Occipital lobe (tissue), 2 donors: Measurements from ENCODE around the gene OBP2B. TPM values are rescaled to one million over a fixed set of nuclear protein-coding genes. Genes with fewer than 3 reads are reported as not detected.
"Not testable (repeated sequence)": the region's sequence is repeated elsewhere in the genome, so short reads cannot be mapped to it uniquely, and the experiment has no call there.

ENCODE experiments used
- DNase-seq: peaks from one replicate; lab custom pipeline; 2025; lab: John Stamatoyannopoulos, UW
- total RNA-seq: library from RNA; depleted of rRNA; stranded (reverse); fragments of >200 nt; gene quantifications from one replicate; pipeline ENCODE4 v1.2.3, GENCODE V29; 2014

Gene OBP2B
- total RNA-seq, 1 donor from 2014 or later = not detected

DNA sequence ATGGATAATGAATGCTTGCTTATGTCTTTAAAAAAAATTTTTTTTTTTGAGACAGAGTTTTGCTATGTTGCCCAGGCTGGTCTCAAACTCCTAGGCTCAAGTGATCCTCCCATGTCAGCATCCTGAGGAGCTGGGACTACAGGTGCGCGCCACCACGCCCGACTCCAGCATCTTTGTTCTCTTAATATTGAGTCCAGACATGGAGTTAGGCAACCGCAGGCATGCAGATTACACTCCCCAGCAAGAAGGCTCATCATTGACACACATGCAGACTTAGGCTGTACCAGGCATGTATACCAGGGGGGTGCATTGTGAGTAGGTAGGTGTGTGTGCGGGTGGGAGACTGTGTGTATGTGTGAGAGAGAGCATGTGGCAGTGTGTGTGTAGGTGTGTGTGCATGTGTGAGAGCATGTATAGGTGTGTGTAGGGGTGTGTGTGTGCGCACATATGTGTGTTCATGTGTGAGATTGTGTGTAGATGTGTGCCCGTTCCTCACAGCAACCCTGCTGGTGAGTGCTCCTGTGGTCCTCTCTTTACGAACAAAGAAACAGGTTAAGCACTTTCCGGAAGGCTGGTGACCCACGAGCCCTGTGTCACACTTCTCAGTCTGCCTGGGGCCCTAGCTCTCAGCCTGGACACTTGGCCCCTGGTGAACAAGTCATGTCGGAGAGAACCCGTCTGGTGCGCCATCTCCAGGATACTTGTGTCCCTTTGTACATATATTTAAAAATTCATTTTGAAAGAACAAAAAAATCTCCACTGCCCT is 6.2 kb downstream of the OBP2B start:
- DNase-seq = no peak

DNA sequence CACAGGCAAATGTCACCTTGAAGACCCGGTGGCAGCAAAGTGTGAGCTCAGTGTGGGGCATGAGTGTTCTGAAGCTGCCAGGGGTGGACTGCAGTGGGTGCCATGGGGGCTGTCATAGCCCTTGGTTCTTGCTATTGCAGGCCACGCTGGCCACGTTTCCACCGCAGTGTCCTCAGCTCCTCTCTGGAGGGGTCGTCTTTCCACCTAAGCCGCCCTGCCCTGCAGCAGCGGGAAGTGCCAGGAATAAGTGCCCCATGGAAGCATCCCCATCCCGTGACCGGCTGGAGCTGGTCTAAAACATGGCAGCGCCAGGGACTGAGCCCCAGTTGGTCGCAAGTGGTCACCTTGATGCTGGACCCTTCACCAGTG is 6.9 kb downstream of the OBP2B start:
- no peak for DNase-seq

DNA sequence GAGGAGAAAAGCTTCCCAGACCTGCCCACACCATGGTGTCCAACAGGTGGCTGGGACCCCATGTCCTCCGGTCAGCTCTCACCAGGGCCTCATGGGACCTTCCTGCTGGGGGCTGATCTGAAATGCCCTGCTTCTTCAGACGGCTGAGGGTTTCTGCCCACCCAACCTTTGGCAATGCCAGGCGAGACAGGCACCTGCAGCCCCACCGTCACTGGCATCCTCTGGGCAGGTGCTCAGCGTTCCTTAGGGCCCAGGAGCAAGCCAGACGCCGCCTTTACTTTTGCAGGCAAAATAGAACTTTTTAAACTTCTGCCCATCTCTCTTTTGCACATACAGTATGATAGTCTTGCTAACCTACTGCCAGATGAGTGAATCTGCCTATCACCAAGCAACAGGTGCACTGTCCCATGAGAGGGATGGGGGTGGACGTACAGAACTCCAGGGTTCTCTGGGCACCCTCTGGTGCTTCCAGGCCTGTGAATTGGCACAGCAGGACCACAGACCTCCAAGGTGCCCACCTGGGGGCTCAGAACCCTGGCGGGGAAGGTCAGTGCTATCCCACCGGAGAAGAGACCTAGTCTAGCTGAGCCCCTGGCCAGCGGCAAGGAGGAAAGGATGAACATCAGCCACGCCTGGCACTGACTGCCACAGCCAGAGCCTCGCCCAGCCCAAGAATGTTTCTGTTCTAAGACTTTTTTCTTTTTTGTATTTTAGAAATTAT is 7.5 kb downstream of the OBP2B start:
- no peak for DNase-seq

DNA sequence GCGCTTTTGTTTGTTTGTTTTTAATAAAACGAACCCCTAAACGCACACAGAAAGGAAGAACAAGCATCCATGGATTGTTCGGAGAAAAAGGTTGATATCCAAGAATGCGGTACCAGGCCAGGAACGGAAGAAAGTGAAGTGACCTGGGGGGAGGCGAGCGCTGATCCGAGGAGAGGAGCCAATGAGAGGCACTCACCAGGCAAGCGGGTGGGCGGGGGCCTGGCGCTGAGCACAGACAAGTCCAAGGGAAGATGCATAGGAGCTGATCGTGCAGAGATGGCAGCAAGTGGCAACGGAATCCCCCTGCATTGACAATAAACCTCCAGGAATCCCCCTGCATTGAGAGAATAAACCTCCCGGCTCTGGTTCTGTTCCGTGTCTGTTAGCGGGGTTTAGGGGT is 8.4 kb downstream of the OBP2B start:
- no peak for DNase-seq

DNA sequence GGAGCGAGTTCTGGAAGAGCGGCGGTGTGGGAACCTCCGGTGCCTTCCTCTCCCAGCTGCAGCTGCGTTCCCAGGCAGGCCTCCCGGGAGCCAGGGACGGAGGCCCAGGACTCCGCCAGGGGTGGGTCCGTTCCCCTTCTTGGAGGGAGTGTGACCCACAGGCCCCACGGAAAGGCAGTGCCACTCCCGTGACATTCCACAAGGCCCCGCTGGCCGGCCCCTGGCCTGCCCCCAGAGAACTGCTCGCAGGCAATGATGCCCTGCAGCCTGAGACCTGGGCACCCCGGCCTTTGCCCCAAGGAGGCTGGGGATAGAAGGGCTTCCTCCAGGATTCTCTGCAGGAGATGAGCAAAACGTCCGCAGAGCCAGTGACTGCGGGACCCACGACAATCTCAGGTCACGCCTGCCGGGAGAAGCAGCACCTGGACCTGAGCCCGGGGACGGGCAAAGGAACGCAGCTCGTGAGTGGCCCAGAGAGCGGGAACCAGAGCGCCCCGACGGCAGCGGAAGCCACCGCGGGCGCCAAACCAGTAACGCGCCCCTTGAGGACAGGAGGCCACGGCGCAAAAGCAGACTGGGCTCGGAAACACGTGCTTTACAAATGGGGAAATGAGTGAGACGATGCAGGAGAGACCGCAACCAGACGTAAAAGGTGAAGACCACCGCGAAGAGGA is 9.3 kb downstream of the OBP2B start:
- no peak for DNase-seq

DNA sequence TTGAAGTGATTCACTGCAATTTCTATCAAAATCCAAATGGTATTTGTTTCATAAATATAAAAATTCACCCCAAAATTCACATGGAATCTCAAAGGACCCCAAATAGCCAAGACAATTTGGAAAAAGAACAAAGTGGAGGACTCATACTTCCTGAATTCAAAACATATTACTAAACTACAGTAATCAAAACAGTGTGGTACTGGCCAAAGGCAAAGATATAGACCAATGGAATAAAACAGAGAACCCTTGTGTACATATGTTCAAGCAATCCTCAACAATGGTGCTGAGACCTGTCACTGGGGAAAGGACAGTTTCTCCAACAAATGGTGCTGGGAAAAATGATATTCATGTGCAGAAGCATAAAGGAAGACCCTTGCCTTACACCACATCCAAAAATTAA is 14.0 kb downstream of the OBP2B start:
- no peak for DNase-seq

DNA sequence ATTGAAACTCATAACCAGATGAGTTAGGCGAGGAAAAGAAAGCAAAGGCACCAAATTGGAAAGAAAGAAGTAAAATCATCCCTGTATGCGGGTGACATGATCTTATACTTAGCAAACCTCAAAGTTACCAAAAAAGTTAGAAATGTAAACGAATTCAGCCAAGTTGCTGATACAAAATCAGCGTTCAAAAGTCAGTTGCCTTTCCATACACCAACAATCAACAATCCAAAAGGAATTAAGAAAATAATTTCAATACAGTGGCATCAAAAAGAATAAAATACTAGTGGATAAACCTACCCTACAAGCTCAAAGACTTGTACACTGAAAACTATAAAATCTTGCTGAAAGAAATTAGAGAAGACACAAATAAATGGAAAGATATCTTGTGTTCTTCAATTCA is 14.5 kb downstream of the OBP2B start:
- no peak for DNase-seq

DNA sequence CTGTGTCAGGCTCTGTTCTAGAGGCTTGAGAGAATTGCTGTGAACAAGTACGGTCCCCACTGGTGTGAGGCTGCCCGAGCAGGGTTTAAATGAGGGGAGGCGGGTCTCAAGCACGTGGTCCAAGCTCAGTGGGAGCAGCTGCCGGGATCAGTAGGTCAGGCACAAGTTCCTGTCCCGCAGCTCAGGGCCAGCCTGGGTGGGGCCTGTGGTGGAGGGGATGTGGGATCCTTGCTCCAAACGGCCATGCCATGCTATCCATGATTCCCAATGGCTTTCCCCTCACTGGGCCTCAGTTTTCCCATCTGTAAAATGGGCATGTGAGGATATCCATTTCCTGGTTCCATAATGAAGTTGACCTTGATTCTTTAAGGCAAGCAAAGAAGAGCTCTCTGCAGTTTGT is 17.1 kb downstream of the OBP2B start:
- DNase-seq = no peak

DNA sequence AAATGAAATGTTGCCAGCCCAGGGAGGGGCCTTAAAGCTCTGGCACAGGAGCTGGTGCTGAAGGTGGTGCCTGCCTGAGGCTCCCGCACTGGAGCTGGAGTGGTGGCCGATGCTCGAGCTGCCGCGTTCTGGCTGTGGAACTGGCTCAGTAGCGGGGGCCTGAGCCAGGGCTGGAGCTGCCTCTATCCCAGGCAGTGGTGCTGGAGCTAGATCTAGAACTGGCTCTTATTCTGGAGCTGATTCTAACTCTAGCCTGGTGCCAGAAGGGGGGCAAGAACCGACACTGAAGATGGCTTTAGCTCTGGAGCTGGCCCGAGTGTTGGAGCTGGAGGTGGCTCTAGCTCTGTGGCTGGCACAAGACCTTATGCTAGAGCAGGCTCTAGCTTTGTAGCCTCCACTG is 19.2 kb downstream of the OBP2B start:
- no peak for DNase-seq

DNA sequence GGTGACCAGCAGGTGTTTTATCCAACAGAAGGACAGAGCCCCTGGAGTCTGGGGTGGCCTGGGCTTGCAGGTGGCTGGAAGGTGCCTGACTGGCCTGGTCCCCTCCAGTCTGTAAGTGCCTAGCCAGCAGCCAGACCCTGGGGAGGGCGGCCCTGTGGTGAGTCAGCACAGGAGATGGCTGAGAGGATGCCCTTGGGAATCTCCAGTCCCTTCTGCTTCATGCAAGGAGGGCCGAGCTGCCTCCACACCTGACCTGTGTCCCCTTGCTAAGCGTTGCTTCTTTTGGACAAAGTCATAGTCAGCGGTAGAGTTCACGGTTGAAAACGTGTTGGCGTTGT is 20.2 kb downstream of the OBP2B start:
- no peak for DNase-seq

DNA sequence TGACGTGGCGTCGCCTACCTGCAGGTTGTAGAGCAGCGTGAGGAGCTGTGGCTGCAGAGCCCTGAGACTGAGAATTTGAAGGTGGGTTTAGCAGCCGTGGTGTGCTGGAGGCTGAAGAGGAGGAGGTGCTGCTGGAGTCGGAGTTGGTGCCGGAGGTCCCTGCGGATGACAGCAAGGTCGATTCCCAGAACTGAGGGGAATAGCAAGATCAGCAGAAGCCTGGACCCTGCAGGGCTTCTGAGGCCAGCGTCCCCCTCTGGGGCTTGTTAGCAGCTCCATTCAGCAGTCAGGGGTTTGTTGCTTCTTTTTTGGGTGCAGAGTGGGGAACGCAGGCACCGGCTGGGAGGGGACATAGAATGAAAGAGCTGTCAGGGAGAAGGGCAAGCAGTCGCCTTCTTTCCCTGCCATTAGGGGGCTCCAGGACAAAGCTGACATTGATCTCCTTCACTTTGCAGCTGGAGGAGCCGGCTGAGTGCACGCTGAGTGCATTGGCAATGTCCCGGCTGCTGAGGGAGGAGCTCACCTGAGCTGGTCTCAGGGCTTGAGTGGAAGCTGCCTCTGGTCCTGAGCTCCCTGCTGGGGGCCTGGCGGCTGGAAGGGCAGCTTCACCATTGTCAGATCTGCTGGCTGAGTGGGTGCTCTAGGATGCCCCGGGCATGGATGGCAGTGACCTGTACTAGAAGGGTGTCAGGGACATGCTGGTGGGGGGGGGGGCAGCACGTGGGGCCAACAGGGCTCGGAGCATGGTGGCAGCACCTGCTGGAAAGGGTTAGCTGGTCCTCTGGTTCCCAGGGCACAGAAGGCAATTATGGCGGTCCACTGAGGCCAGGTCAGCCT is 20.8 kb downstream of the OBP2B start:
- no peak for DNase-seq

DNA sequence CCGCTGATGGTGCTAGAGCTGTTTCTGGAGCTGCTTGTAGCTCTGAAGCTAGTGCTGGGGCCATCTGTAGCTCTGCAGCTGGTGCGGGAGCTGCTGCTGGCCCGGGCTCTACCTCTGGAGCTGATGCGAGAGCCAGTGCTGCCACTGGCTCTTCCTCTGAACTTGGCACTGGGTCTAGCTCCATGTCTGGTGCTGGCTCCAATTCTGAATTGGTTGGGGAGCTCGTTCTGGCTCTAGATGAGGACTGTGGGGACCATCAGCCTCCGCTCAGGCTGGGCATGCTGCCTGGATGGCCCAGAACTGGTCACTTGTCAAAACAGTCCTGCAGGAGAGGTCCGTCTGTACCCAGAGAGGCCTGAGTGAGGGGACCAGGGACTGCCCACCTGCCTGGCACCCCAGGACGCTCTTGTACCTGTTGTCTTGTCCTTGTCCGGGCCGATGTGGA is 21.5 kb downstream of the OBP2B start:
- no peak for DNase-seq

DNA sequence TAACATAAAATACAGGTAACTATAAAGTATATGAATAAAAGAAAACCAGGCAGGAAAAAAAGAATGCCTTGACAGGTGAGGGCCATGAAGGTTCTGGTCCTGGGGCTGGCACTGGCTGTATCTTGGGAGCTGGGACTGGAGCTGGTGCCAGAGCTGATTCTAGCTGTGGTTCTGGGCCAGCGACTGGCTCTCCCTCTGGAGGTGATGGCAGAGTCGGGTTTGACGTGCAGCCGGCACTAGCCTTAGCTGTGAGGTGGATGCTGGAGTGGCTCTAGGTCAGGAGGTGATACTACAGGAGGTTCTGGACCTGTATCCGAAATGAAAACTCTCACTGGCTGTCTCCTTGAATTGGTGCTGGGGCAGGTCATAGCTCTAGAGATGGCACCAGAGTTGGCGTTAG is 22.3 kb downstream of the OBP2B start:
- no peak for DNase-seq

DNA sequence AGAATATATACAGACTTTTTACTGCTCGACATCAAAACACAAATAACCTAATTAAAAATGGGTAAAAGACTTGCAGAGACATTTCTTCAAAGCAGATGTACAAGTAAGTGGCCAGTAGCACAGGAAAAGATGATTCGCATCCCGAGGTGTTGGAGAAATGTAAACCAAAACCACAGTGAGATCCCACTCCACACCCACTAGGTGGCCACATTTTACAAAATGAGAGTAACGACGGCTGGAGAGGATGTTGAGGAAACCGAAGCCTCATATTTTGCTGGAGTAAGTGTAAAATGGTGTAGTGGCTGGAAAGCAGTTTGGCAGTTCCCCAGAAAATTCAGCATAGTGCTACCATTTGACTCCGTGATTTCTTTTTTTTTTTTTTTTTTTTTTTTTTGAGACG is 24.1 kb downstream of the OBP2B start:
- no peak for DNase-seq

DNA sequence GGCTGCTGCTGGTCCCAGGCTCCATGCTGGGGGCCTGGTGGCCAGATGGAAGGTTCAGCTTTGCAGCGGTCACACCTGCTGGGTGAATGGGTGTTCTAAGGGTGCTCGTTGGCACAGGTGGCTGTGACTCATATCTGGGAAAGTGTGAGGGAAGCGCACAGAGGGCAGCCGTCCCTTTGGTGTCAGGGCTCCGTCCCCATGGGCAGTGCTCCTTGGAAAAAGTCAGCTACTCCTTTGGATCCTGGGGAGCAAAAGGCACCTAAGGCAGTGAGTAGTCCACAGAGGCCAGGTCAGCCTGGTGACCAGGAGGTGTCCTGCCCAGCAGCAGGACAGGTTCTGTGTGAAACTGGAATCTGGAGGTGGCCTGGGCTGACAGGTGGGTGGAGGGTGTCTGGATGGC is 26.9 kb downstream of the OBP2B start:
- DNase-seq = no peak

DNA sequence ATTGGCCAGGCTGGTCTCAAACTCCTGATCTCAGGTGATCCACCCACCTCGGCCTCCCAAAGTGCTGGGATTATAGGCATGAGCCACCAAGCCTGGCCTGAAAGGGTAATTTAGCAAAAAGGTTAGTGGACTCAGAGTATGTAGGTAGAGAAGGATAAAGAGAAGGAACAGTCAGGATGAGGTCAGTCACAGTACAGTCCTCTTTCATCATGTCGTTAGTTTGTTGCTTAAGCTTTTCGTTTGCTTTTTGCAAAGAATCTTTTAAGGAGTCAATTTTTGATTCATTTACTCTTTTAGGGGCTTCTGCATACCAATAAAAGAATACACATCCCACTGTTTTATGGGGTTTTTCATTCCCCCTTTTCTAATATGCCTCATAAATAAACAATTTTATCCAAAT is 27.5 kb downstream of the OBP2B start:
- DNase-seq = no peak

DNA sequence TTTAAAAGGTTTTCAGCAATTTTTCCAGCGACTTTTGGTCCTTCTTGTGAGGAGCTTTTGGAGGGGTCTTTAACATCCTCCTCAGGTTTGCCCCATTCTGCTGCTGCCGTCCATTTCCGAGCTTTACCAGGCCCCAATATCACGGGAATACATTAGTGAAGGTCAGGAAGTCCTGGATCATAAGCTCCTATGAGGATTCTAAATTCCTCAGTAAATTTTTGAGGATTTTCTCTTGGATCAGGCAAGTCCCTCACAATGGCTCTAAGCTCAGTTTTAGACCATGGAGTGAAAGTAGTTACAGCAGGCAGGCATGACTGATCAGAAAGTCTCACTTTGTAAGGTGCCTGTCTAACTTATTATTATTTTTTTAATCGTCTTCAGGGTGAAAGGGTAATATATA is 28.1 kb downstream of the OBP2B start:
- no peak for DNase-seq

DNA sequence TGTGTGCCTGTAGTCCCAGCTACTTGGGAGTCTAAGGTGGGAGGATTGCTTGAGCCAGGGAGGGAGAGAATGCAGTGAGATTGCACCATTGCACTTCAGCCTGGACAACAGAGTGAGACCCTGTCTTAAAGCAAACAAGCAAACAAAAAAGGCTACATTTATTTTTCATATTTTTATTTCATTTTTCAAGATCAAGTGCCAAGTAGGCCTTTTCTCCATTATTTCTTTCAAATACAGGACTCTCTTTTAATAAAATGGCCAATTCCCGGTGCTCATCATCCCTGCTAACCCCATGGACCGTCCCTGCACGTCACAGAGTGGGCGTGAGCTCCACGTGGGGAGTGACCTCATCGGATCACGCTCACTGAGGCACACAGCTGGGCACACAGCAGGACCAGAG is 36.0 kb downstream of the OBP2B start:
- no peak for DNase-seq

DNA sequence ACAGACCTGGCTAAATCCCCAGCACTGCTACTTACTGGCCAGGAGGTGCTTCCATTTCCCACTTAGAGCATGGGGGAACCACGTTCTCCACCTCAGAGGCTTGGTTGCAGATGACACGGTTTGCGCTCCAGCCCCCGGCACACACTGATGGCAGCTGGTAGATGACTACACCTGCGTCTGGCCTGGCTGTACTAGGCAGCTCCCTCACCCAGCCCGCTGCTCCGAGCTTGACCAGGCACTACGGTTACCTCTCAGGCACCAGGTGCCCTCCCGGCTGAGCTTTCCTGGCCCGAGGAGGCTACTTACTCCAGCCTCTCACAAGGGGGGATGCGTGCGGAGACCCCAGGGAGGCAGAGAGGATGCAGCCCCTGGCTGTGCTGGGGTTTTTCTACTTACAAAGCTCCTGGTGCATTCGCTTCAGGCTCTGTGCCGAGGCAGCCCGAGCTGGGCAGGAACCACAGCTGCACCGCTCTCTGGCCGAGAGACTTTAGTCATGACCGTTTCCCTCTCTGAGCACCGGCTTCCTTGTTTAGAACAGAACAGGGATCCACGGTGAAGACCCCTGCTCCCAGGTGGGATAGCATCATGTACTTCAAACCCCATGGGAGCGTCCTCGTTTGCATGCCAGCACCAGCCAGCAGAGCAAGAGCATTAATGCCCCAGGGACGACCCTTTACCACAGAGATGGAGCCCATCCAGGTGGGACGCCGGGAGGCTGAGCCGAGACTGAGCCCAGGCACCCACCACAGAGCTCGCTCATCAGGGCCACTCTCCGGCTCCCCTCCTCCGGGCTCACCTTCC is 37.7 kb downstream of the OBP2B start:
- no peak for DNase-seq

DNA sequence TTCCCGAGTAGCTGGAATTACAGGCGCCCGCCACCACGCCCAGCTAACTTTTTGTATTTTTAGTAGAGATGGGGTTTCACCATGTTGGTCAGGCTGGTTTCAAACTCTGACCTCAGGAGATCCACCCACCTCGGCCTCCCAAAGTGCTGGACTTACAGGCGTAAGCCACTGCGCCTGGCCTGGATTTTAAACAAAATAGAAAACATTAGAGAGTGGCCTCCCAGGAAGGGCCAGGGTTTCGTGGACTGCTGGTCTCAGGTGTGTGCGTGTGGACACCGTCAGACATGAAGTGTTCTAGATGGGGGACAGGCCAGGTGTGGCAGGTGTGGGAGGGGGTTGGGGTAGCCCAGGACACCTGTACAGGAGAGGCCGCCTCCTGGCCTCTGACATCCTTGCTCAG is 38.3 kb downstream of the OBP2B start:
- DNase-seq = no peak

DNA sequence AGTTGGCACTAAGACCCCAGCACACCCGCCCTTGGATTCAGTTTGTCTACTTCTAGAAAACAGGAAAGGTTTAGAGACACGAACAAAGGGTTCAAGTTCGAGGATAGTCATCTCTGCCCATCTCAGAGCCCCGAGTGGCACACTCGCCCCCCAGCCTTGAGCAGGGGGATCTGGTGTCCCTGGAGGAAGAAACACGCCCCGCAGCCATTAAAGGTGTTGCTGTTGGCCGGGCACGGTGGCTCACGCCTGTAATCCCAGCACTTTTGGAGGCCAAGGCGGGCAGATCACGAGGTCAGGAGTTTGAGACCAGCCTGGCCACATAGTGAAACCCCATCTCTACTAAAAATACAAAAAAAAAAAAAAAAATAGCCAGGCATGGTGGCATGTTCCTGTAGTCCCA is 39.4 kb downstream of the OBP2B start:
- DNase-seq = not testable (repeated sequence)
